Lower leg skin (tissue), 4 donors: ENCODE measurements around the gene LRRC27. TPM values are rescaled to one million over a fixed set of nuclear protein-coding genes. Genes with fewer than 3 reads are reported as not detected.

ENCODE experiments used
- DNase-seq, 2 donors: peaks; one replicate each; pipeline ENCODE4 v3.0.0-alpha.2; 2019; ENCODE audit warnings: low spot score in 2 of 2
- H3K4me3 ChIP-seq: fragments of 200-600 bp; sonication (generic); 2 replicates; pipeline ENCODE4 v1.5.1; 2017; ENCODE audit warnings: mild to moderate bottlenecking, low read depth; ENCODE audit not compliant: poor library complexity, severe bottlenecking
- POLR2A ChIP-seq, 2 donors: fragments of 450-650 bp; IDR thresholded peaks; one replicate each; pipeline ENCODE4 v1.6.1; 2016 to 2017; ENCODE audit warnings: antibody characterized with exemption in 2 of 2, mild to moderate bottlenecking in 1 of 2, moderate library complexity in 1 of 2
- WGBS, 2 donors: methylation state at CpG; one replicate each; pipeline ENCODE4 v1.1.5; 2018; 5-methylcytosine and 5-hydroxymethylcytosine counted together
- intact Hi-C: fragments of 100-400 bp; cut with DNase I; formaldehyde crosslinking; loops from one replicate; pipeline ENCODE4 v1.15.0; 2023; ENCODE audit warnings: low total_unique reads
- total RNA-seq, 4 donors: library from RNA; depleted of rRNA; stranded (reverse); fragments of >200 nt; gene quantifications; one replicate each; pipeline ENCODE4 v1.1.0, GENCODE V29; 2016
- TF ChIP-seq, protein P1 (sequence below), 3 donors: fragments of 450-650 bp; IDR thresholded peaks; one replicate each; pipeline ENCODE4 v1.5.1; 2016; ENCODE audit warnings: antibody characterized with exemption in 3 of 3, mild to moderate bottlenecking in 3 of 3, moderate library complexity in 2 of 3

Gene LRRC27
- total RNA-seq, 4 donors from 2014 or later: 3.1 to 11.3 (median 8.5) TPM

DNA sequence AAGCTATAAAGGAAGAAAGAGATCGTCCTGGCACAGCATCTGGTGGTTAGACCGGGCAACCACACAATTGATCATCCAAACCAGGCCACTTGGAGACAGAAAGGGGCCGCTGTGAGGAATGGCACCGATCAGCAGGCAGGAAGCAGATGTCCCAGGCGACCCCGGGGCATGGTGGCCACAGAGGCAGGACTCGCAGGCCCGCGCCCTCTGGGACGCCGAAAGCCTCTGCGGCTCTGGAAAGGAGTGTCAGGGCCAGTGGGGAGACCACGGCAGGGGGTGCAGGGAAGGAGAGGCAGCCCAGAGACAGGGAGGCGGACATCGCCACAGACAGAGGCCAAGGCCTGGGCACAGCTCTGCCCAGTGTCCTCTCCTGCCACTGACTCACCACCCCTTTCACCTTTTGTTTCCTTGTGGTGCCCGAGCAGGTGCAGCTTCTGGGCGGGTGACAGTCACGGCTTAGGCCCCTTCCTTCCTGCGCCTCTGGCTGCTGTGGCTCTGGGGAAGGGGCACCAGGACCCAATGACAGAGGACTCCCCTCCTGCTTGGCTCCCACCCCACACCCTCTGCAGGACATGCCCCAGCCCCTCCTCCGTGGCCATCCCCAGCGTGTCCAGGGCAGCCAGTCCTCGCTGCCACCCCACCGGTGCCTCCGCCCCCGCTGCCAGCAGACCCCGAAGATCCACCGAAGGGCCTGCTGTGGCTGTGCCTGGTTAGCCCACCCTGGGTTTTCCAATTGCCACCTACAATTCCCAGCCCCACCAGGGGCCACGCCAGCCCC is 35.1 kb upstream of the LRRC27 start:
- 84 to 91% methylated on average over 26 to 28 of the region's 28 CpGs for WGBS, 2 donors
- no peak overlapping the region for H3K4me3 ChIP-seq
- intact Hi-C loops: no loop called here
- DNase-seq: peak in 1 of 2 donors; percentile 76
- TF ChIP-seq, protein P1, sequence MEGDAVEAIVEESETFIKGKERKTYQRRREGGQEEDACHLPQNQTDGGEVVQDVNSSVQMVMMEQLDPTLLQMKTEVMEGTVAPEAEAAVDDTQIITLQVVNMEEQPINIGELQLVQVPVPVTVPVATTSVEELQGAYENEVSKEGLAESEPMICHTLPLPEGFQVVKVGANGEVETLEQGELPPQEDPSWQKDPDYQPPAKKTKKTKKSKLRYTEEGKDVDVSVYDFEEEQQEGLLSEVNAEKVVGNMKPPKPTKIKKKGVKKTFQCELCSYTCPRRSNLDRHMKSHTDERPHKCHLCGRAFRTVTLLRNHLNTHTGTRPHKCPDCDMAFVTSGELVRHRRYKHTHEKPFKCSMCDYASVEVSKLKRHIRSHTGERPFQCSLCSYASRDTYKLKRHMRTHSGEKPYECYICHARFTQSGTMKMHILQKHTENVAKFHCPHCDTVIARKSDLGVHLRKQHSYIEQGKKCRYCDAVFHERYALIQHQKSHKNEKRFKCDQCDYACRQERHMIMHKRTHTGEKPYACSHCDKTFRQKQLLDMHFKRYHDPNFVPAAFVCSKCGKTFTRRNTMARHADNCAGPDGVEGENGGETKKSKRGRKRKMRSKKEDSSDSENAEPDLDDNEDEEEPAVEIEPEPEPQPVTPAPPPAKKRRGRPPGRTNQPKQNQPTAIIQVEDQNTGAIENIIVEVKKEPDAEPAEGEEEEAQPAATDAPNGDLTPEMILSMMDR (IDR thresholded peaks at IDR 0.05): no peak
- TF ChIP-seq POLR2A (IDR thresholded peaks at IDR 0.05): no peak

DNA sequence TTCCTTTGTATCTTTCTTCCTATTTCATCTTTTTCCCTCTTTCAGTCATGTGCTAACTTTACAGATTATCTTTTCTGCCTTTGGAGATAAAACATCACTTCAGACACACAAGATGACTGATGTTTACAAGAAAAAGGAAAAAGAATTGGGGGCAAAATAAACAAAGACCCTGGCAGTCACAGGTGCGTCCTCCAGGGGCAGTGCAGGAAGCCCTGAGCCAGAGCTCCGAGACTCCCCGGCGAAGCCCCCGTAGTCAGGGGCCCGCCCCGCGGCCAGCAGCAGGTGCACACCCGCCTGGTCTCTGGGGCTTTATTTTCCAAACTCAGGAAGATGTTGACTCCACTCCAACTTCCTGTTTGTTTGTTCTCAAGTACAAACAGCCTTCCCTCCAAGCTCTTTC is 34.5 kb upstream of the LRRC27 start:
- TF ChIP-seq, protein P1 (IDR thresholded peaks at IDR 0.05): no peak
- no peak for TF ChIP-seq POLR2A (IDR thresholded peaks at IDR 0.05)
- H3K4me3 ChIP-seq: no peak overlapping the region
- 55 to 67% methylated on average over 9 of the region's 9 CpGs for WGBS, 2 donors
- intact Hi-C loops: no loop called here
- peak in 1 of 2 donors; percentile 56 for DNase-seq

DNA sequence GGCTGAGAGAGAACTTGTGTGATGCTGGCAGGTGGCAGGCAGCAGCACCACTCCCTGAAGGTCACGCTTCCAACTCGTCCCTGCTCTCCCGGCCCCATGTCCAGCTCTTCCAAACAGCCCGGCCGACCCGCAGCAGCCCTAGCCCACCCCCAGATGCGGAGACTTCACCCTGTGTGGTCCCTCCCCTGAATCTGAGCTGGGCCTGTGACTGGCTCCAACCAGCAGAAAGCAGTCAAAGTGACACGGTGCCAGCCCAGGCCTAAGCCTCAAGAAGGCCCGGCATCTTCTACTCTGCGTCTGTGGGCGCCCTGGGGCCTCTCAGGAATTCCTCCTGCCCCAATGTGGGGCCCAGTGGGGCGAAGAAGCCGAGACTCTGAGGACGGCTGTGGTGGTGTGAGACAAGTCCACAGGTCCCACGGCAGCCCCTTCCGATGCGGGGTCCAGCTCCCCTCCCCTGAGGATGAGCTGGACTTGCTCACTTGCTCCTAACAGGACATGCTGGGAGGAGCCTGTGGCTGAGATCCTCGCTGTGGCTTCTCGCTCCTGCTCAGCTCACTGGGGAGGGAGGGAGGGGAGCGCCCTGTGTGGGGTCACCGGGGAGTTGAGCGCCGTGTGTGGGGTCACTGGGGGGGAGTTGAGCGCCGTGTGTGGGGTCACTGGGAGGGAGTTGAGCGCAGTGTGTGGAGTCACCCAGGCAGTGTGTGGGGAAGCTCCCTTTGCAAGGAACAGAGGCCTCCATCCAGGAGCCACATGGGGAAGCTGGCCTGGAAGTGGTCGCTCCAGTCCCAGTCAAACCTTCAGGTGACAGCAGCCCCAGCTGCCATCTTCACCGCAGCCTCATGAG is 33.7 kb upstream of the LRRC27 start:
- DNase-seq: peak in 1 of 2 donors; percentile 71

DNA sequence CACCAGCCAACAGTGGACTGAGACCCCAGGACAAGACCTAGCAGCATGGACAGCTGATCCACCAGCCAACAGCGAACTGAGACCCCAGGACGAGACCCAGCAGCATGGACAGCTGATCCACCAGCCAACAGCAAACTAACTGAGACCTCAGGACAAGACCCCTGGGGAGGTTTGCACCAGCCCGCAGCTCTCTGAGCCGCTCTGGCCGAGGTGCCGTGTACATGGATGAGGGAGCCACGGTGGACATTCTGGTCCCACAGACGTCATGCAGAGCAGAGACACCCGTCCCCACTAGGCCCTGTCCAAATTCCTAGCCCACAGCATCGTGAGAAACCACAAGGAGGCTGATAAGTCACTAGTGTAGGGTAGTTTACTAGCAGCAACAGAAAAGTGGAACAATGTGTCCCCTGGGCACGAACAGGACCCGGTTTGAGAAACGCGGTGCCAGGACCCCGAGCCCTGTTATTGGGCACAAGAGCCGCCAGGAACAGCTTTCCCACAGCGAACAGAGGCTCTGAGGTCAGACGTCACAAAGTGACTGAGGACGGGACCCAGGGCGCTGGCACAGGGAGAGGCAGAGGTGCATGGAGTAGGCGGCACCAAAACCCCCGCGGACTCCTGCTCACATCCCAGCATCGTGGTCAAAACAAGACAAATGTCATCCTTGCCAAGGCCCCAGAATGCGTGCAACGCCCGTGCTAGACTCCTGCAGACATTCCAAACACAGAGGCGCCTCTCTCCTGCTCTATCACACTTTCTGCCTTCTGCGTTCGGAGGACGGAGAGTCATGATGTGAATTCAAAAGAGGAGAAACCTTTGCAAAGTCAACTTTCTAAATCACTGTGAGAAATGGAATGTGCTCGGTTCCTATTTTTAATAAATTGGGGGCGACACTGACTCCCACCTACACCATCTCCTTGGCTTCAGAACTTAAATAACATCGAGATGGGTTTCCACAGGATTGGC is 32.3 kb upstream of the LRRC27 start:
- TF ChIP-seq, protein P1 (IDR thresholded peaks at IDR 0.05): no peak
- no peak for TF ChIP-seq POLR2A (IDR thresholded peaks at IDR 0.05)
- H3K4me3 ChIP-seq: no peak overlapping the region
- WGBS, 2 donors: 87 to 88% methylated on average over 34 of the region's 34 CpGs
- peak in 1 of 2 donors; percentile 82 for DNase-seq
- intact Hi-C loops: no loop called here

More for the DNA sequence above, 33.7 kb upstream of the LRRC27 start:
- intact Hi-C loops: no loop called here
- no peak overlapping the region for H3K4me3 ChIP-seq
- TF ChIP-seq POLR2A (IDR thresholded peaks at IDR 0.05): no peak
- TF ChIP-seq, protein P1 (IDR thresholded peaks at IDR 0.05): no peak
- 72 to 85% methylated on average over 25 to 27 of the region's 28 CpGs for WGBS, 2 donors

DNA sequence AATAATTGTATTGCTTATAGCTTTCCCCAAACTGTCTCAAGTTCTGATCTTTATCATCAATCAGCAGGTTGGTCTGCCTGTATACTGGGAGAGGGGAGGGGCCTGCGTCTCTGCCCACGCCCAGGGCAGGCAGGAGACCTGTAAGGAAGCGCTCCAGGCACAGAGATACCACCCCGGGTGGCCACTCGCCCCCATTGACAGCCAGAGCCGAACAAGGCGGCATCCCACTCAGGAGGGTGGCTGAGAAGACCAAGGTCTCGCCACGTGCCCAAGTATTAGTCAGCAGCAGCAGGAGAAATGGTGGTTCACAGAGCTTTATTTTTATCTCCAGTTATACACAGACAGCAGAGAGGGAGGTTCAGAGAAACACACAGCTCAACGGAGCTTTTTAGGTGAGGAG is 31.4 kb upstream of the LRRC27 start:
- DNase-seq: no peak
- TF ChIP-seq, protein P1 (IDR thresholded peaks at IDR 0.05): no peak
- TF ChIP-seq POLR2A (IDR thresholded peaks at IDR 0.05): no peak
- 58 to 78% methylated on average over 10 of the region's 10 CpGs for WGBS, 2 donors
- intact Hi-C loops: no loop called here
- no peak overlapping the region for H3K4me3 ChIP-seq
